Astrocyte of the cerebellum (primary cell): Measurements from ENCODE around the gene TSPAN4.
A peak's percentile ranks its signal among the peaks of the same experiment; 100 is the strongest.

Experiments used
- DNase-seq: peaks from one replicate; pipeline ENCODE4 v3.0.0-alpha.2; 2011; ENCODE audit warnings: low read depth
- H3K4me3 ChIP-seq: 2 replicates; pipeline ENCODE4 v1.5.1; 2011; ENCODE audit warnings: mild to moderate bottlenecking, low read depth, low read length, moderate library complexity
- CTCF ChIP-seq: IDR thresholded peaks from 2 replicates; pipeline ENCODE4 v1.5.1; 2012; ENCODE audit warnings: low read length, low read depth, moderate library complexity, mild to moderate bottlenecking; ENCODE audit errors: missing control alignments
- in situ Hi-C: cut with HindIII; loops from 2 replicates; pipeline ENCODE4 v1.10.0; 2017; ENCODE audit warnings: low sequenced_read_pairs

The TSPAN4 gene

GRCh38 chr11:843086-843734, 558 bp downstream of the TSPAN4 start:
- no peak for DNase-seq
- no peak for TF ChIP-seq CTCF
- peak overlapping the region; percentile 94 for H3K4me3 ChIP-seq
- in situ Hi-C loops = no loop called here

- peak; percentile 91 for DNase-seq
- in situ Hi-C loops = no loop called here
- no peak for TF ChIP-seq CTCF
- H3K4me3 ChIP-seq = peak overlapping the region; percentile 94
These were observed 1.4 kb downstream of the TSPAN4 start for GRCh38 chr11:843818-844692.

- H3K4me3 ChIP-seq = peak overlapping the region; percentile 94
- in situ Hi-C loops = no loop called here
- peak; percentile 88 for DNase-seq
These were observed 2.3 kb downstream of the TSPAN4 start for GRCh38 chr11:844693-845644.

GRCh38 chr11:845872-846495, 3.3 kb downstream of the TSPAN4 start:
- H3K4me3 ChIP-seq = peak overlapping the region; percentile 5
- TF ChIP-seq CTCF = no peak
- in situ Hi-C loops = no loop called here

More at GRCh38 chr11:844693-845644, 2.3 kb downstream of the TSPAN4 start:
- TF ChIP-seq CTCF = no peak

GRCh38 chr11:846496-847098, 3.9 kb downstream of the TSPAN4 start:
- in situ Hi-C loops = no loop called here
- DNase-seq = no peak
- no peak overlapping the region for H3K4me3 ChIP-seq

More at GRCh38 chr11:845872-846495, 3.3 kb downstream of the TSPAN4 start:
- DNase-seq = no peak

More at GRCh38 chr11:846496-847098, 3.9 kb downstream of the TSPAN4 start:
- TF ChIP-seq CTCF = no peak
